NOMO-1 treated with dmso at 0.1 percent for 144 hours (cell line): ENCODE results near the gene EXOSC5.
A peak's percentile ranks its signal among the peaks of the same experiment; 100 is the strongest.

Experiments
- DNase-seq: peaks from one replicate; lab custom pipeline; 2025; ENCODE audit not compliant: unreplicated experiment; lab: John Stamatoyannopoulos, UW

Gene EXOSC5

DNA sequence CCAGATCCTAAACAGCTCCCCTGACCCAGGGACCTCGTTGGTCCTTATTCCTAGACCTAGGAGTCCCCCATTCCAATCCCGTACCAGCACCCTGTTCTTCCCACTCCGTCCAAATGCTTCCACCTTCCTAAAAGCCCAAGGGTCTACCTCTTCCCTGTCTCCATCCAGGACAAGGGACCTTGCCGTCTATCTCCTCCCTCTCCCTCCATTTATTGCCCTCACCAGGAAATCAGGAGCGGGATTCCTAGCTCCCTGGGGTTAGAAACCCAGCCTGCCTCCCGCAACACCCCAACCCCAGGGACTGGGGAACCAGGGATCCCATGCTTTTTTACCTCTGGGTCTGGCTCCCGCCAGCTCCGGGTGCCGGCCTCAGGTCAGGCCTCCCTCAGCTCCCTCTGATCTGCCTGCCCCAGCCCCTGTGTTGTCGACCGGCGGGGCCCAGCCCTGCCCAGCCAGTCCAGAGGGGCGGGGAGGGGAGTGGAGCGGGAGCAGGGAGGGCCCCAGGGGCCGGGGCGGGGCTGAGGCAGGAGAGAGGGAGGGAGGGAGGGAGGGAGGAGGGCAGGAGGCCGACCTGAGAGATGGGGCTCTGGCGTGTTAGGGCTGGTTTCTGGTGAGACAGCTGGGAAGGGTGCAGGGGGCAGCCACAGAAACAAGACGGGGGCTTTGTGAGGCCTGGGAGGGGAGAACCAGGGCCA, 29.9 kb upstream of the EXOSC5 start, which contains the start of gene B3GNT8:
Gene B3GNT8 (minus strand): TSS at position 423 of the 695 bp plus-strand sequence. CDS start 596 bp downstream, outside the sequence.
- DNase-seq: peak; percentile 88

GRCh38 chr19:41426116-41426841, 29.1 kb upstream of the EXOSC5 start:
- DNase-seq: no peak

DNA sequence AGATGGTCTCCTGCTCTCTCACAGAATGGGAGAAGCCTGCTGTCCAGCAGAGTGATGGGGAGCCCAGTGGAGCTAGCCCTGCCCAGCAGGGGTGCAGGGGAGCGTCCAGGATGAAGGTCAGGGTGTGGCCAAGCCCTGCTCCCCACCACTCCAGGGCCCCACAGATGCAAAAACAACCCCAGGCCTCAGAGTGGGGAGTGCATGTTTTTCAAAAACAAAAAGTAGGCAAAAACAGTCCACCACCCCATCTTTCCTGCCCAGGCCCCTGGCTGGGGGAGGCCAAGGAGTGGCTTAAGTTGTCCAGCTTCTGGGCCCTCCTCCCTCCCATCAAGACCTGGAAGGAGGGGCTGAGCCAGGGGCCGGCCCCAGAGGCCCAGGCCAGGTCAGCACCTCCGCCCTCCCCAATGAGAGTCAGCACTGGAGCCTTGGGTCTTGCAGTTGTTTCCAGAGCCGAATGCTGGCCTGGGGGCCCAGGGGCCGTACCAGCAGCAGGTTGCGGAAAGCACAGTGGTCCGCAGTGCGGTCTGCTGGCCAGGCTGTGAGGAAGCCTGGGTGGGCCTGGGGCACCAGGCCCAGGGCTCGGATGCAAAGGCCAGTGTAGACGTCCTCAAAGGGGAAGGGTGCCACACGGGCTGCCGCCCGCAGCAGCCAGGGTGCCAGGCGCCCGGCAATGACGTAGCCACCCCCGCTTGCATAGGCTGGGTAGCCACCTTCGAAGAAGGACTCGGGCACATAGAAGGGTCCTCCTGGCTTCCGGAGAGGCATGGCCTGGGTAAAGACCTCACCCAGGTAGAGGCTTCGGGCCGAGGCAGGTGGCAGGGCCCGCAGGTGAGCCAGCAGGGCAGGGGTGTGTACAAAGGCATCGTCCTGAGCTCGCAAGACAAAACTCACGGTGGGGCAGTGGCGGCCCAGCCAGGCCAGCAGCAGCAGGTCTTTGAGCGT, 28.3 kb upstream of the EXOSC5 start:
- no peak for DNase-seq

GRCh38 chr19:41424335-41425173, 27.4 kb upstream of the EXOSC5 start:
- DNase-seq: peak; percentile 15

DNA sequence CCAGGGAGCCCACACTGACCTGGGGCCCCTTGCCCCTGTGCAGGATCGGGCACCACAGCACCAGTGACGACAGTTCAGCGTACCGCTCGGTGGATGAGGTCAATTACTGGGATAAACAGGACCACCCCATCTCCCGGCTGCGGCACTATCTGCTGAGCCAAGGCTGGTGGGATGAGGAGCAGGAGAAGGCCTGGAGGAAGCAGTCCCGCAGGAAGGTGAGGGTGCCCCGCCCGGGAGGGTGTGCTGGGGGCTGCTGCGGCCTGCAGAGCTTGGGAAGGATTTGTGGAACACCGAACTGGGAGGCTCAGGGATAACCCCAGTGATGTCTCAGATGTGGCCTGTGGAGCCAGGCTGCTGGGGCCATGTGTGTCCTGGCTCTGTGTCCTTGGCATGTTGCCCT, 25.8 kb upstream of the EXOSC5 start:
- no peak for DNase-seq

GRCh38 chr19:41422456-41422855, 25.3 kb upstream of the EXOSC5 start:
- DNase-seq: no peak

DNA sequence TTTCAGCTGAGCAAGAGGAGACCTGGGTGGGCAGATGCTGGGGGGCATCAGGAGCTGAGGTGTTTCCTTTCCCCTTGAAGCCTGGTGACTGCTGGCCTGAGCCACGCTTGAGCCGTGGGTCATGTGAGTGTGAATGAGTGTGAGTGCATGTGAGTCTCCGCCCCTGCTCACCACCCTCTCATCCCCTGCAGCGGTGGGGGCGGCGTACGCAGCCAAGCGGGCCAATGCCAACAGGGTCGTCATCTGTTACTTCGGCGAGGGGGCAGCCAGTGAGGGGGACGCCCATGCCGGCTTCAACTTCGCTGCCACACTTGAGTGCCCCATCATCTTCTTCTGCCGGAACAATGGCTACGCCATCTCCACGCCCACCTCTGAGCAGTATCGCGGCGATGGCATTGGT, 24.8 kb upstream of the EXOSC5 start:
- DNase-seq: no peak

- DNase-seq: no peak
These were observed 24.2 kb upstream of the EXOSC5 start for GRCh38 chr19:41421314-41421713.

- DNase-seq: peak; percentile 73
These were observed 23.1 kb upstream of the EXOSC5 start for GRCh38 chr19:41420101-41420880.

- DNase-seq: no peak
These were observed 19.1 kb upstream of the EXOSC5 start for GRCh38 chr19:41416194-41416674.

DNA sequence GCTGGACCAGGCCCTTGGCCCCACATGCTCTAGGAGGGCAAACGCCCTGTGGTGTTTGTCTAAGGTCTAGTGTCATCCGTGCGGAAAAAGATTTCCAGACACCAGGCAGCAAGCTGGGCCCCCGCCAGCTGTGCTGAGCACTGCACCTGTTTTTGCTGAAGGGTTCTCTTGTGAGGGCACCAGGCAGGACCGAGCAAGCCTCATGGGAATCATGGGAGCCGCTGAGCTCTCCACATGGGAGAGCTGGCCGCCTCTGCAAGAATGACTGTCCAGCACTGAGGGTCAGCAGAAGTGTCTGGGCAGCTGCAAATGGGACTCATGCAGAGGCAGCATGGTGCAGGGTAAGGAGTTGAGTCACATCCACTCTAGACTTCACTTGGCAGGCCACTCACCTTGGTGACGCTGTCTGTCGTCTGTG, 18.0 kb upstream of the EXOSC5 start:
- no peak for DNase-seq

DNA sequence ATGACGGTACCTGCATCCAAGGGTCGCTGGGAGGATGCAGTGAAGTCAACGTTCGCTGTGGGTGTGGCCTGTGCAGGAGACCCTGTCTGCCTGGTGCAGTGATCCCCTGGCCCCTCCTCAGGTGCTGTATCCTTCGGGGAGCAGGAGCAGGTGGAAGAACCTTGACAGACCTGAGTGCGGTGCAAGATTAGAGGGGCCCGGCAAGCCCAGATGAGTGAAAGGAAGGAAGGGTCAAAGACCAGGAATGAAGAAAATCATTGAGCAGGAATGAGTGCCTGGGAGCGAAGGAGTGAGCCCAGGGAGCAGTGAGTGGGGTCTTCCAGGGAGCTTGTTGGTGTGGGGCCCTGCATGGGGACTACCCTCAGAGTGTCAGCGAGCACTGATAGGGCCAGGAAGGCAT, 17.3 kb upstream of the EXOSC5 start:
- DNase-seq: no peak

DNA sequence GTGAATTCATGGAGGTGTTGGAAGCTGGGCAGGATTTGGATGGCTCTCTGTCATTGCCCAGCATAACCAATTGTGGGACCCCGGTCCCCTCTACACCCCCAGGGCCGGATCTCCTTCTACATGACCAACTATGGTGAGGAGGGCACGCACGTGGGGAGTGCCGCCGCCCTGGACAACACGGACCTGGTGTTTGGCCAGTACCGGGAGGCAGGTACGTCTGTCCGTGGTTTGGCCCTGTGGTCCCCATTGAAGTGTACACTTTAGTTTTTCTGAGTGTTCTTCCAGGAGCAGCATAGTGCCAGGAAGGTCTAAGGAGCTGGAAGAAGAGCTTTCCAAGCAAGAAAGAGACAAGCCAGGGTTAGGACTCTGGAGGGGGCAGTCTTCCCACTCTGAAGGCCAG, 16.8 kb upstream of the EXOSC5 start:
- no peak for DNase-seq

DNA sequence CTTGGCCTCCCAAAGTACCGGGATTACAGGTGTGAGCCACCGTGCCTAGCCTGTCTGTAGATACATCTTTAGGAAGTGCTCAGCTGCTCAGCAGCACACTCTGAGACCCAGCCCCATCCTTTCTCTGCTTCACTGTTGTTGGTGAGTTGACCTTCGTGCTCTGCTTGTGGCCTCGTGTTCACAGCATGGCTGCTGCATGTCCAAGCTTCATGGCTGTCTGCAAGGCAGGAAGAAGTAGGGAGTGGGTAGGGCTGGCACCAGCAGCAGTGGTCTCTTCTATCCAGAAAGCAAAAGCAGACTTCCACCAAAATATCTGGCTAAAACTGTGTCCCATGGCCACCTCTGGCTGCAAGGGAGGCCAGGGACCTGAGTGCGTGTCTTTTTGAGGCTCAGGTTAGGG, 15.8 kb upstream of the EXOSC5 start:
- DNase-seq: no peak

DNA sequence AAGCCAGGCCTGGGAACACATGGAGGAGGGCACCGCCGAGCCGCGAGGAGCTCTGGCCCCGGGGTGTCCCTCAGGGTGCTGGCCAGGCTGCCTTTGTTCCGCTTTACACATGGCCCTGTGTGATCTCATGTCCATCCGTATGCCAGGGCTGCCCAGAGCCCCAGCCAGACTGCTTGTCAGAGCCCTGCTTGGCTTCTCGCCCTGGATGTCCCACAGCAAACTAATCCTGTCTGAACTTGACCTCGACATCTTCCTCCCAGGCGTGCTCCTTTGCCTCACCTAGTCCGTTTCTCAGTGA, 14.8 kb upstream of the EXOSC5 start:
- DNase-seq: no peak

DNA sequence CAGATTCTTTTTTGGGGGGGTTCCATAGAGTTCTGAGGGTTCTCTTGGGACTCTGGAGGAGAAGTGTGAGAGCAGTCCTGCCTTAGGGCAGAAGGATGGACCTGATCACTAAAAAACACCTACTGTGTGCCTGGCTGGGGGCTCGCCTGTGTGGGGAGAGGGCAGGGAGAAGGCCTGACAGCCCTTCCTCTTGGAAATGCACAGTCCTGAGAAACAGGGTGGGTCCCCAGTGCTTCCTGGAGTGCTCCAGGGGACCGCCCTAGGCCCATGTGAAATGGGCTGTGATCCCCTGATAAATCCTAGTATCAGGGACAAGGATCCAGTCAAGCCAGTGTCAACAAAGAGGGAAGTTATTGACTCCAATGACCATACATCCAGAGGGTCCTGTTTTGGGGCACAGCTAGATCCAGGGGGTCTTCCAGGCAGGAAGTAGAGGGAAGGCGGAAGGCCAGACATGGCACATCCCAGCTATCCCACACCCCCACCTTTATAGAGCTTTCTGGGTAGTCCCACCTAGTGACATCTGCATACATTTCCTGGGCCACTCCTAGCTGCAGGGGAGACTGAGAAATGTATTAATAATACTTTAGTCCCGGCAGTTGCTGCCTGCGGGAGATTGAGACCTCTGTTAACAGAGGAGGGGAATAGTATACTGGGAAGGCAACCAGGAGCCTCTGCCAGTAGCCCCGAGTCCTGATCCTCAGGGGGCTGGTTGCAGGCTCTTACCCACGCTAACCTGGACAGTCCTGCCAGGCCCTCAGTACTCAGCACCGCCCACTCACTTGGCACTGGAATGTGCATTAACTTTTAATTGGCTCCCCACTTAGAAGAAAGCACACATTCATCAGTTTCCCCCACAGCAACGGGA, 14.2 kb upstream of the EXOSC5 start:
- no peak for DNase-seq

DNA sequence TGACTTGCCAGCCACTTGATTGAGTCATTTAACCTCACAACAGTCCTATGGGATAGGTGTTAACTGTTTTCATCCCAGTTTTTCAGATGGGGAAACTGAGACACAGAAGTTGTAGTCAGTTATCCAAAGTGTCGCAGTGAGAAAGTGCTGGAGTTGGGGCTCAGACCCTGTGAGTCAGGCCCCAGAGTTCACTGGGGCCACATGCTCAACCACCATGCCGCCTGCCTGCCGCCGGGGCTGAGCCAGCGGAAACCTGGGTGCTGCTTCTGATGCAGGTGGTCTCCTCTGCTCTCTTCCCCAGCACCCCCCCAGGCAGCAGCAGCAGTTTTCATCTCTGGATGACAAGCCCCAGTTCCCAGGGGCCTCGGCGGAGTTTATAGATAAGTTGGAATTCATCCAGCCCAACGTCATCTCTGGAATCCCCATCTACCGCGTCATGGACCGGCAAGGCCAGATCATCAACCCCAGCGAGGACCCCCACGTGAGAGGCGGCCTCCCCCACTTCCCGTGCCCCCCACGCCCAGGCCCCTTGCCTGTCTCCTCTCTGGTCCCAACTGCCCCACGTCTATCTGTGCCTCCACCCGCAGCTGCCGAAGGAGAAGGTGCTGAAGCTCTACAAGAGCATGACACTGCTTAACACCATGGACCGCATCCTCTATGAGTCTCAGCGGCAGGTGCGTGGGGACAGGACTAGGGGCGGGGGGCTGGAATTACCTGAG, 13.3 kb upstream of the EXOSC5 start:
- no peak for DNase-seq

DNA sequence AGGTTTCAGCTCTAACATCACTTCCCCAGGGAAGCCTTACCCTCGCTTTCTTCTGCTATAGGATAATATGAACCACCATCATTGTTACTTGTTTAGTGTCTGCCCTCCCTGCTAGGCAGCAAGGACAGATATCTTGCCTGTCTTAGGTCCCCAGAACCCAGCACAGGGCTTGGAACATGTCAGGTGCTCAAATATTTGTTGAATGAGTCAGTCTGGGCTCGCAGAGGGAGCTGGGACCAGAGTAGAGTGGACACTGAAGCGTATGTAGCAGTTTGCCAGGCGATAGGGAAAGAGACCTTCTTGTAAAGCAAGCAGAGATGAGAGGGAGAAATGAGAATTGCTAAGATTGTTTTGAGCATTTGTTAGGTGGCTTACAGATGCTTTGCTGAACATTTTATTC, 12.1 kb upstream of the EXOSC5 start:
- no peak for DNase-seq
